GM21526 (cell line): ENCODE data around the gene NUDT16L1.

Source experiments
- ATAC-seq: cut with Tn5 transposase; IDR thresholded peaks from one replicate; pipeline ENCODE4 v1.9.1; 2021; ENCODE audit warnings: moderate library complexity; ENCODE audit not compliant: unreplicated experiment, low FRiP score

The NUDT16L1 gene

DNA sequence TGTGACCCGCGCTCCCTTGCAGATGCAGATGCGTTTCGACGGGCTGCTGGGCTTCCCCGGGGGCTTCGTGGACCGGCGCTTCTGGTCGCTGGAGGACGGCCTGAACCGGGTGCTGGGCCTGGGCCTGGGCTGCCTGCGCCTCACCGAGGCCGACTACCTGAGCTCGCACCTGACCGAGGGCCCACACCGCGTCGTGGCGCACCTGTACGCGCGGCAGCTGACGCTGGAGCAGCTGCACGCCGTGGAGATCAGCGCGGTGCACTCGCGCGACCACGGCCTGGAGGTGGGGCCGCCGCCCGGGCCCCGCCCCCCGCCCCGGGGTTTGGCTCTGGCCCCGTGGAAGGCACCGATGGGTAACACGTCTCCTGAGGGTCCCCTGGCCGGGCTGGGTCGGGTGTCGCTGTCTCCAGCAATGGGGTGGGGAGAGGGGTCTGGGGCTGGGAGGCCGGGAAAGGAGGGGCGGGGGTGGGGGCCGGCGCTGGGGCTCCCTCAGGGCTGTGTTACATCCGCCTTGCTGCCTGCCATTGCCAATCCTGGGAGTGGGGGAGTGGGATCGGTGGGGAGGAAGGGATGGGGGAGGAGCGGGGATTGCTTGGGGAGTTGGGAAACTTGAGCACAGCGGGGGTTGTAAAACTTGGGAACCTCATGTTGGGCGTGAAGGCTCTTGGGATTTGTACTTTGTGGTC is 737 bp downstream of the NUDT16L1 start:
- no peak for ATAC-seq

DNA sequence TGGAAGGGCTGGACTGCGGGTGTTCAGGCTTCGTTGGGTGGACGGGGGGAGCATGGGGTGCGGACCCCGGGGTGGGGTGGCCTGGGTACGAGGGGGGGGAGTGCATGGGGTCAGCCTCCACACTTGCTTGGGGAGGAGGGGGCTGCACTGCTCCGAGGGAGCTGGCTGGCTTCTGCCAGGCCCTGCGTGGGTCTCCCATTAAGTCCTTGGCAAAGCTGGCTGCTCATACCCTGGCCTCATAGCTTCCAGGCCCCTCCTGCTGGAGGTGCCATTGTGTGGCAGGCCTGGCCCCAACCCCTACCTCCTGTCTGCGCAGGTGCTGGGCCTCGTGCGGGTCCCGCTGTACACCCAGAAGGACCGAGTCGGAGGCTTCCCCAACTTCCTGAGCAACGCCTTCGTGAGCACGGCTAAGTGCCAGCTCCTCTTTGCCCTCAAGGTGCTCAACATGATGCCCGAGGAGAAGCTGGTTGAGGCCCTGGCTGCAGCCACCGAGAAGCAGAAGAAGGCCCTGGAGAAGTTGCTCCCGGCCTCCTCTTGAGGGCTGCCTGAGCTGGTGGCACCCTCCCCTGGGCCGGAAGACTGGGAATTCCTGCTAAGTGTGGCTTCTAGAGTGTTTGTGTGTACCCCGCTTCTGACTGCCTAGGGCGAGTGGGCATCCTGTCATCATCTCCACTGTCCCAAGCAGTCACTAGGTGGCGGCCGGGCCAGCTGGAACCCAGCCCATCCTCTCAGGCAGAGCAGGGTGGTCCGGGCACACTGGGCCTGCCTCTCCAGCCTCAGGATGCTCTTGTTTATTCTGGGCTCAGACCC is 1.5 kb downstream of the NUDT16L1 start:
- ATAC-seq: no peak

DNA sequence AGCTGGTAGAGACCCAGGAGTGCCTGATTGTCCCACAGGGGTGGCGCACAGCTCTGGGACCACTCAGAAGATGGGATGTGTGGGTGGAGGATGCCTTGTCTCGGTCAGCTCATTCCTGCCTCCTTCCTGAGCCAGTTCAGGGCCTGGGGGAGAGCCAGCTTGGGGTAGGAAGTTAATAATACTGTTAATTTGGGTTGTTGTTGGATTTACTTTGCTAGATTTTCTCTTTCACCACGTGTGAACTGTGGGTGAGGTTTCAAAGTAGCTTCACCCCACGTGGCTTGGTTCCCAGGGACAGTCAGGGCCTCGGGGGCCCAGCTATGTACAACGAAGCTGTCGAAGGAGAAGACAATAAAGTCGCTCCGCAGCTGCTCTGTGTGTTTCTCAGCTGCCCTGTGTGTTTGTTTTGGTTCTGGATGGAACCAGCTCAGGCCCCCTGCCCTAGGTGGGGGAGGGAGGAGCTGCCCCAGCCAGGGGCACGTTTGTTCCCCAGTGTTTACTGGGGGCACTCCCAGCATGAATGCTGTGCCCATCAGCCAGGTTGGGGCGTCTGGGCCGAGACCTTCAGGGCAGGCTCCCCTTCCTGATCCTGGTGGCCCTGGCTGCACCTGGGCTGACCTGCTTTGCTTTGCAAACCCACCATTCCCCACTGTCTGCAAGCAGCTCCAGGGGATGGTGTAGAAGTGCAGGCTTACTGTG is 2.3 kb downstream of the NUDT16L1 start:
- ATAC-seq: no peak

DNA sequence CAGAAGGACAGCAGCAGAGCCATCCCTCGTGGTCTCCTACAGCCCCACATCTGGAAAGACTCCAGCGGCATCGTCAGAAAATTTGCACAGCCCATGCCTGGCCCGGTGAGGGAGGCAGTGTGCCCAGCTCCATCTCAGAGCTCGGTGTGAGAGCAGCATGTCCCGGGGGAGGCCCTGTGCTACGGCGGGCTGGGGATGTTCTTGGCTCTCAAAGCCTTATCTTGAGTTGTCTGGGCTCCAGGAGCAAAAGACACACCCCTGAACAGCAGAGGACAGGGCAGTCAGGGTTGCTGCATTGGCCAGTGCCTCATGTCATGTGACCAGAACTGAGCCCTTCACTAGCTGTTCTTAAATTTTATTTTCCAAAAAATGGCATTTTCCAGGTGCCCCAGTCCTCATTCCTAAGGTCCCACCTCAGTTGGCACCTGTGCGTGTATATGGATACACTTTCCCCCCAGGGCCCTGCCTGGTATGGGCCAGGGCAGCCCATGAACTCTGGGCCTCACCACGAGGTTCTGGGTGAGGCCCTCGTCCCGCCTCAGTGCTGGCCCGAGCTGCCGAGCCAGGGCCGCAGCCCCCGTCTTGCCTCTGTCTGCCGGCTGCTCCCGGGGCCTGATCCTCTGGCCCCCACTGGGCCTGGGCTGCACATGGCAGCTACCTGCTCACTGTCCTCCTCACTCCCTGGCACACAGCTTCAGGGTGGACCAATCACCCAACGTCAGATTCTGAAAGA is 3.0 kb downstream of the NUDT16L1 start:
- no peak for ATAC-seq

DNA sequence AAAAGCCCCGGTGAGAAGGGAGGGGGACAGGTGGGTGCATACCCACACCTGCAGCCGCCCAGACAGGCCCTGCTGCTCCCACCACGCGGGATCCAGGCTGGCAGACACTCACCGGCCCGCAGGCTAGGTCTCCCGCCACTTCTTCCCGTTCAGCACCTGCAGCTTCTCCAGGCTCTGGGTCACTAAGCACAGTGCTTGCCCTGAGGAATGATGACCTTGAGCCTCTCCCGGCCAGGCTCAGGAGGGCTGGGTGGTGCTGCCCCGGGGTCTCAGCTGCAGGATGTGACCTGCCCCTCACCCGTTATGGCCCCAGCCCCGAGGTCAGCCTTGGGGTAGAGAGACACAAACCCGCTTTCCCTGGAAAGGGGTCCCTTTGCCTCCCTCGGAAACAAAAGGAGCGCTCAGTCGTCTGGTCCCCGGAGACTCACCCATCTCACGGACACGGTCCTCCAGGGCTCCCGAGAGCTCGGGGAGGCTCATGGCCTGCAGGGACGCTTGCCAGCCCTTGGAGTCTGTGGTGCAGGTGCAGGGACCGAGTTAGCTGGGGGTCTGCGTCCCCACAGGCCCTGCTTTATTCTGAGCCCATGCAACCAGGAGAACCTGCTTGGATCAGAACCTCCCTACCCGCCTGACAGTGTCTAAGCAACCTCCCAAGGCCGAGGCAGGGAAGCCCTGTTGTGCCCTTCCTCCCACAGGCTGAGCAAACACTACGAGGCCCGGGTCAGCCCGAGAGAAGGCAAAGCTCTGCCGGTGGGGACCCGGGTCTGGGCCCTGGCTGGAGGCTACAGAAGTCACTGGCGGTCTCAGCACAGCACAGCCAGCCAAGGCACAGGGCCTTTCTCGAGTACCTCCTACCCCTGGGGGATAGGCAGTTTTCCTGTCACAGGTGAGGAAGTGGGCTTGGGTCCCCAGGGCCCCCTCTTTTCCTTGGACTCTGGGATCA is 3.8 kb downstream of the NUDT16L1 start:
- no peak for ATAC-seq

DNA sequence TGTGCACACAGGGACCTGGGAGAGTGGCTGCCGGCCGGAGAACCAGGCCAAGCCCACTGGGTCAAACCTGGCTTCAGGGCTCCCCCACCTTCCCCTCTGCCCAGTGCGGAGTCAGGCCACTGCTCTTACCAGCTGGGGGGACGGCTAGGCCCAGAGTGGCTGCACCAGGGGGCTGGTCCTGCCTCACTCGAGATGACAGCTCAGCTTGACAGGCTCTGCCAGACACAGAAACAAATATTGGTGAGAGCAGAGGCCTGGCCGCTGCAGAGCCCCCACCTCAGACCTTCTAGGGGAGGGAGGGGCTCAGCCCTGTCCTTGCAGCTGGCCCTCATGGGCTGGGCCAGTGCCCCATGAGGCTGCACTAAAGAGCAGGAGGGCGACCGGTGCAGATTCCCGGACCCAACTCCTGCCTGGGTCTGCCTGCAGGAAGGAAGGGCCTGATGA is 4.5 kb downstream of the NUDT16L1 start:
- no peak for ATAC-seq

DNA sequence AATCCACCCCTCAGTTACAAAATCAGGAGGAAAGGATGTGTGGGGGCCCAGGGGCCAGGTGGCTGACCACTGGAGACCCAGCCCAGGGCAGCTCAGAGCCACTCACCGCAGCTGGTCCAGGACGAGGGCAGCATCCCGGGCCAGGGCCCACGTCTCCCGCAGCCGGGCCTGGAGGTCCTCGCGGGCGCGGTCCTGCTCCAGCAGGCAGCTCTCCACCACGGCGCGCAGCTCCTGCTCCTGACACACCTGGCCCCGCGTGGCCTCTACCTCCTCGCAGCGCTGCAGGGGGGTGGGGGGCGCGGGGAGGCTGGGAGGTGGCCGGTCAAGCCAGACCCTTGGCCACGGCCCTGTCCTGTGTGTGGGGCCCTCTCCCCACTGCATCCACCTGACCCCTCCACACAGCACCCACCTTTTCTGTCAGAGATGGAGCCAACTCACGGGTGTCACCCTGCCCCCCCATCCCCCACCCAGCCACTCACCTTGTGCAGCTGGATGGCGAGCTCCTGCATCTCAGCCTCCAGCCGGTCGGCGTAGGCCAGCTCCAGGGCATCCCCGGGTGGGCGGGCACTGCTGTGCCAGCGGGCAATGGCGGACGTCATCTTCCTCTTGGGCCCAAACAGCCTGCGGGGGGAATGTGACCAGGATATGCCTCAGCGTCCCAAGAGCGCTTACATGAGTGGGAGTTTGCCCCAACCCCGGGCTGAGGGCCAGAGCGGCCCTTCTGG is 5.1 kb downstream of the NUDT16L1 start:
- ATAC-seq: no peak

DNA sequence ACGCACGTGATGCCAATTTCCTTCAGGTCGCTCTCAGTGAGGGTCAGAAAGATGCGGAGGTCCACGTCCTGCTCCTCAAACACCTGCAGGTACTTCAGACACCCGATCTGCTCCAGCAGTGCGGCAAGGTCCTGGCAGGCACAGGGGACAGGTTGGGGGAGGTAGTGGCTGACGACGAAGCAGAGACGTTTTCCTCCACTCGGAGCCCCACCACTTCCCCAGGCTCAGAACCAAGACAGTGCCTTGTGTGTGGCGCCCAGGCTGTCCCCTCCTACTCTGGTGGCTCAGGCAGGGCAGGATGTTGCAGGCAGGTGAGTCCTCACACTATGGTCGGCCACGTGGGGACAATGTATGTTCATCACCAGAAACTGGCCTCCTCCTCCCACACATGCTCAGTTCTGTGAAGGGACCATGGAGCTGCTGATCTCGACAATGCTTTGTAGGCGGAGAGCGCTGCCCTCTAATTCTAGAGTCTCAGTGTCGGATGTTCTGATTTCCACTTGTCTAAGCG is 5.7 kb downstream of the NUDT16L1 start:
- no peak for ATAC-seq

DNA sequence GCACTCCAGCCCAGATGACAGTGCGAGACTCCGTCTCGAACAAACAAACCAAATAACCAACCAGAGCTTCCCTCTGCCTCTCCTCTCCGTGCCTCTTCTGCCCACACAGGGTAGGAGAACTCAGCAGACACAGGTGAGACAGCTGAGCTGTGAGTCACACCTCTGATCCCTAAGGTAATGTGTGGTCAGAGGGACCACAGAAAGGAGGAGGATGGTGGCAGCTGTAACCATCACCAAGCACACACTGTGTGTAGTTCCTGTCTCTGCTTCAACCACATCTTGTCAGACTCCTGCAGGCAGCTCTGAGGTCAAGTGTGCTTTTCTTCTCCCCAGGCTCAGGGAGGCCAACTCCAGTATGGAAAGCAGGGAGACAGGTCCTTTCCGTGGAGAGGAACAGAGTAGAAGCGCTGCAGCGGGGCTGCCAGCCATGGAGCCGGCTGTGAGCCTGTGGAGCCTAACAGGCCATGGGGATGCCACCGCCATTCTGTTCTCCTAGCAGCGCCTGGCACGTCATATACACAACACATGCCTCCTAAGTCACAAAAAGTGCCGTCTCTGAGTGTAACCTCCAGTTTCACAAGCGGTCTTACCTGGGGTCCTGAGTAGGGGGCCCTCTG is 7.1 kb downstream of the NUDT16L1 start:
- ATAC-seq: no peak

DNA sequence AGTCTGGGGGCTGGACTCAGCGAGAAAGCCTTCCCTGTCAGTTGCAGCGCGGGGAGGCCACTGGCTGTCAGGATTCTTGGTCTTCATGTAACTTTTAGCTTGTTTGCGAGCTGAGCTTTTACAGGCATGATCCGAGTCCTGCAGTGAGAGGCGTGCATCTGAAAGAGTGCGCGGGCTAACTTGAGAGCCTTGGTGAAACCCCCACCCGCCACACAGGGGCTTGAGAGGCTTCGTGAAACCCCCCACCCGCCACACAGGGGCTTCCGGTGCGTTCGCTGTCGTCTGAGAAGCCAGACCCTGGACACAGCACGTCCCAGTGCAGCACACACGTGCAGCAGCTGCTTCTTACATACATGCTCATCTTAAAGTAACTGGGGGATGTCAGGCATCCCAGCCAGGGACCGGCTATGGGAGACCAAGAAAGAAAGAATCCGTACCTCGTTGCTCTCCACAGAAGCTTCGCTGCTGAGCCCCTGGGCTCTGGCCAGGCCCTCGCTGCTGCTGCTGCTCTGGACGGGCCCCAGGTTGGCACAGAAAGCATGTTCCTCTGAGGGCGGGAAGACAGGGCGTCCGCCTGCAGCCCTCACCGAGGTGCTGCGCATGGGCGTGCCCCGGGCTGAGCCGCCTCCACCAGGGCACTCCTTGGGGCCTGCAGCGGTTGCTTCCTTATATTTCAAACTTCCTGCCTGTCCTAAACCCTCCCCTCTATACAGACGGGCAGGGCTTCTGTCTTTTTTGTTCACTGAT is 7.8 kb downstream of the NUDT16L1 start:
- ATAC-seq: no peak

DNA sequence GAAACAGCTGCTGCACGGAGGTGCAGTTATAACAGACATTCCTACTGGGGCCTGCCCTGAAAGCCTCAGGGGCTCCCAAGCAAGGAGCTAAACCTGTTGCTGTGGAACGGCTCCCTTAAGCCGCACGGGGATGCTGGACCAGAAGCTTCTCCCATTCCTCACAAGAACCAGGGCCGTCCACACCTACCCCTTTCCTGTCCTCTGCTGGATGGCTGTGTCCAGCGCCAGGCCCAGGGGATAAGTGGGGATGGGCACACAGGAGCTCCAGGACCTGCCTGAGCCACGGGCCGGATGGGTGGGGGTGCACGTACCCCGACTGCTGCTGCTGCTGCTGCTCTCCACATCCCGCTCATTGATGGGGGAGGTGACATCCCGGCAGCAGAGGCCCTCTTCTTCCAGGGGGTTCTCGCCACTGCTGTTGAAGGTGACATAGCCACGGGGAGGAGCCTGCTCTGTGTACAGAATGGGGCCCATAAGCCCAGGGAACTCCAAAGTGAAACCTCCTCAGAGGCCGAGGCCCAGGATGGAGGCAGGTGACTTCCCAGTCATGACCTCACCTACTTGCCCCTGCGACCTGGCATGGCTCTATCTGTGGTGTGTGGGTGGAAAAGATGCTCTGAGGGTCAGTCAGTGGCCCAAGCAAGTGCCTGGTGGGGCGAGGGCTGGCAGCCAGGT is 8.6 kb downstream of the NUDT16L1 start:
- no peak for ATAC-seq

DNA sequence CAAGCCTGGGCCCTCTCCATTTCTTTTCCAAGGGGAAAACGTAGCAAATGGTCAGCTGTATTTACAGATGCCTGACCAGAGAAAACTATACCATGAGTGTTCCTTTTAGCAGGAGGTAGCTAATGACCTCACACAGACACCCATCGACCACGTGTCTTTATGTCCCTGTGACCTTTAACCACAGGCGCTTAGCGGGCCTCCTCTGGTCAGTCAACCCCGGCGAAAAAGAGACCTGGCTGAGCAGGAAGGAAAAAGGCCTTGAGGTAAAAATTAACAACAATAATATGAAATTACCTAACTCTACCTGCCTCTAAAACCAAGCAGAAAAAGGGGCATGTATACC is 9.1 kb downstream of the NUDT16L1 start:
- no peak for ATAC-seq

DNA sequence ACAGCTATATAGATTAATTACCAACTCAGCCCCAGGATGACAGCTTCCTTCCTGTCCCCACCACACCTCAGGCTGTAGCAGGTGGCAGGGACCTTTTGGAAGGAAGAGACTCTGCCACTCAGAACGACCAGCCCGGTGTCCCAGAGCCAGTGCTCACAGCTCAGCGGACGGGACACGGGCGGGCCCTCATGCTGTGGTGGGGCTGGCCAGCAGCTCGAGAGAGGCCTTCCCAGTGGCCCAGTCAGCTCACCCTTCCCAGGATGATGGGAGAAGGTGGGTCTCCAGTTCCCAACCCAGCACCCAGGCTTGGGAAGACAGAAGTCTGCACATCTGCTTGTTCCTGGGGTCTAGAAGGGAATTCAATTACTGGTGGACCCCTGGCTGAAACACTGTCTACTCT is 10.5 kb downstream of the NUDT16L1 start:
- no peak for ATAC-seq

DNA sequence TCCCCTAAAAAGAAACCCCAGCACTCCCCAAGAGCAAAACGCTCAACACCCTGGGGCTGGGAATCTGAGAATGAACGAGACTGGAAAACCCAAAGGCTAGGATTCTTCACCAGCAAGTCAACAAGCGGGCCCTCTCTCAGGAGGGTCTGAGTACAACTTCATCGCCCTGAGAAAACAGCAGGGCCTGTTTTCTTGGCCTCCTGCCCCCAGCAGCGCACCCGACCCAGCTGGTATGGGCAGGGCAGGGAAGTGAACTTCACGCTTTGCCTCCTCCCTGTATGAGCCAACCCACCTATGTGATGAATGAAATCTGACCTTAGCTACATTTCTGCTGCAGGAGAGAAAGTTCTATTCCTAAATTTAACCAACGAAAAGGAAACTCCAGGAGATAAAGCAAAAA is 11.1 kb downstream of the NUDT16L1 start:
- no peak for ATAC-seq

DNA sequence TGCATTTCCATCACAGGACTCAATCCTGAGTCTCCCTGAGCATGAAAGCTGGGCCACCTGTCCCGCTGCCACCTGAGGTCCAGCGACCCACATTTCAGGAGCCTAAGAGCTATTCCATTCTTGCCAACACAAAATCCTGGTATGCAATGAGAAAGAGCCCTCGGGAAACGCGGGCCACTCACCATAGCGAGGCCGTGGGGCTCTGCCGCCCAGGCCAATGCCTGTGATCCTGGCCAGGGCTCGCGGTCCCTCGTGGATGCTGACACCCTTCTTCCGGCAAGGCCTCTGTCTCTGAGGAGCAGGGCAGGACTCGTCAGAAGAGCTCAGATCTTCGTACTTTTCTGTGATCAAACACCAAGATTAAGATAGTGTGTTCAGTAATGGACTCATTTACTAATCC is 11.6 kb downstream of the NUDT16L1 start:
- no peak for ATAC-seq

DNA sequence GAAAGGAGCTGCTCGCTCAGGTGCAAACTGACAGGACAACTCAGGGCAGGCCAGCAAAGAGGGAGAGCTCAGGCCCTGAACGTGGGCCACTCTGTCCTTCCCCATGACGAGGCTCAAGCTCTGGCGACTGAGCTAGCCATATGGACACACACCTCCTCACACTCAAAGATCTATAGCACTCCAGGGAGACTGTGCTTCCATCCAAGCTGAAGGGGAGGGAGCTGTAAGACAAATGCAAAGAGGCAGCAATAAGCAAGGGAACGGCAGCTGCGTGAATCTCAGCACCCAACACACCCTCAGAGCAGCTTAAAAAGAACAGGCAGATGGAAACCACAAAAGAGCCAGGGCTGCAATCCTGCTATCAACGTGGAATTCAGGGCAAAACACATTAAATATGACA is 13.5 kb downstream of the NUDT16L1 start:
- no peak for ATAC-seq

DNA sequence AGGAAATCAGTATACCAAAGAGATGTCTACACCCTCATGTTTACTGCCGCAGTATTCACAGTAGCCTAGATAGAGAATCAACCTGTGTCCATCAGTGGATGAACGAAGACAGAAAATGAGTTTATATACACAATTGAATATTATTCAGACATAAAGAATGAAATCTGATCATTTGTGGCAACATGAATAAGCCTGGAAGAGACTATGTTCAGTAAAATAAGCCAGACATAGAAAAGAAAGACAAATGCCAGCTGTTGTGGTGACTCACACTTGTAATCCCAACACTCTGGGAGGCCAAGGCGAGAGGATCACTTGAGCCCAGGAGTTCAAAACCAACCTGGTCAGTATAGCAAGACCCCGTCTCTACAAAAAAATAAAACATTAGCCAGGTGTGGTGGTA is 16.1 kb downstream of the NUDT16L1 start:
- no peak for ATAC-seq
